Adrenal gland (tissue), 5 donors: ENCODE measurements around the gene TAAR6.

Source experiments
- POLR2A ChIP-seq, 2 donors: fragments of 450-650 bp; IDR thresholded peaks; one replicate each; pipeline ENCODE4 v1.6.1; 2017; ENCODE audit warnings: antibody characterized with exemption in 2 of 2, mild to moderate bottlenecking in 2 of 2, moderate library complexity in 1 of 2
- TF ChIP-seq, protein P1 (sequence below), 6 experiments: fragments of 450-650 bp in 4 of 6; fragments of 200-600 bp in 2 of 6; sonication (generic) in 1 of 6; IDR thresholded peaks; 1 replicate in 5 of 6; 2 replicates in 1 of 6; pipeline versions ENCODE4 v1.5.1 to v1.8.0; 2016 to 2021; ENCODE audit warnings: antibody characterized with exemption in 6 of 6, mild to moderate bottlenecking in 2 of 6, moderate library complexity in 1 of 6
- donor health status: DM: no; HTN: no; CAD: no.

- TF ChIP-seq, protein P1, sequence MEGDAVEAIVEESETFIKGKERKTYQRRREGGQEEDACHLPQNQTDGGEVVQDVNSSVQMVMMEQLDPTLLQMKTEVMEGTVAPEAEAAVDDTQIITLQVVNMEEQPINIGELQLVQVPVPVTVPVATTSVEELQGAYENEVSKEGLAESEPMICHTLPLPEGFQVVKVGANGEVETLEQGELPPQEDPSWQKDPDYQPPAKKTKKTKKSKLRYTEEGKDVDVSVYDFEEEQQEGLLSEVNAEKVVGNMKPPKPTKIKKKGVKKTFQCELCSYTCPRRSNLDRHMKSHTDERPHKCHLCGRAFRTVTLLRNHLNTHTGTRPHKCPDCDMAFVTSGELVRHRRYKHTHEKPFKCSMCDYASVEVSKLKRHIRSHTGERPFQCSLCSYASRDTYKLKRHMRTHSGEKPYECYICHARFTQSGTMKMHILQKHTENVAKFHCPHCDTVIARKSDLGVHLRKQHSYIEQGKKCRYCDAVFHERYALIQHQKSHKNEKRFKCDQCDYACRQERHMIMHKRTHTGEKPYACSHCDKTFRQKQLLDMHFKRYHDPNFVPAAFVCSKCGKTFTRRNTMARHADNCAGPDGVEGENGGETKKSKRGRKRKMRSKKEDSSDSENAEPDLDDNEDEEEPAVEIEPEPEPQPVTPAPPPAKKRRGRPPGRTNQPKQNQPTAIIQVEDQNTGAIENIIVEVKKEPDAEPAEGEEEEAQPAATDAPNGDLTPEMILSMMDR (IDR thresholded peaks at IDR 0.05) = no peak
- no peak for TF ChIP-seq POLR2A (IDR thresholded peaks at IDR 0.05)
Measured at GRCh38 chr6:132520953-132521352, 49.2 kb upstream of the TAAR6 start.
